Caco-2 (cell line): Measurements from ENCODE around the gene AIDA. TPM values are rescaled to one million over a fixed set of nuclear protein-coding genes. Genes with fewer than 3 reads are reported as not detected.
A peak's percentile ranks its signal among the peaks of the same experiment; 100 is the strongest.

Source experiments
- BruUV-seq: library from RNA; stranded (reverse); fragments of 400-500 nt; replicated peaks from 2 replicates; lab custom pipeline; 2021; lab: Mats Ljungman, UMichigan
- CTCF ChIA-PET: fragments of 300-600 bp; sonication (Branson Sonifier 250); formaldehyde crosslinking; loops from one replicate; lab custom pipeline; 2022; ENCODE audit warnings: antibody characterized with exemption; lab: Charles Lee
- POLR2A ChIA-PET: fragments of 300-600 bp; sonication (Branson Sonifier 250); formaldehyde crosslinking; loops from one replicate; lab custom pipeline; 2022; ENCODE audit warnings: antibody characterized with exemption; lab: Charles Lee
- DNase-seq, 2 experiments: peaks; one replicate each; pipeline versions ENCODE4 v3.0.0 to v3.0.0-alpha.2; 2020 to 2022
- H3K27me3 ChIP-seq: replicated peaks from 2 replicates; pipeline ENCODE4 v1.6.0; 2011; ENCODE audit warnings: low read length; ENCODE audit not compliant: control insufficient read depth, insufficient read depth
- H3K36me3 ChIP-seq: 2 replicates; pipeline ENCODE4 v1.5.1; 2011; ENCODE audit warnings: low read length; ENCODE audit not compliant: control insufficient read depth, insufficient read depth
- H3K4me1 ChIP-seq: fragments of 250-450 bp; sonication (Bioruptor Pico); 2 replicates; pipeline ENCODE4 v1.5.1; 2020; ENCODE audit warnings: mild to moderate bottlenecking
- H3K4me3 ChIP-seq: 2 replicates; pipeline ENCODE4 v1.5.1; 2011; ENCODE audit warnings: low read depth, mild to moderate bottlenecking, control low read depth, low read length
- H3K9me3 ChIP-seq: fragments of 250-450 bp; sonication (Bioruptor Pico); 2 replicates; pipeline ENCODE4 v1.5.1; 2020; ENCODE audit warnings: mild to moderate bottlenecking, moderate library complexity
- H3K27ac Mint-ChIP-seq: one replicate; pipeline ENCODE4 v1.8.0; 2022; ENCODE audit warnings: mixed read lengths; ENCODE audit not compliant: unreplicated experiment
- H3K27me3 Mint-ChIP-seq: one replicate; pipeline ENCODE4 v1.8.0; 2022; ENCODE audit warnings: mixed read lengths; ENCODE audit not compliant: insufficient read depth, unreplicated experiment
- H3K36me3 Mint-ChIP-seq: one replicate; pipeline ENCODE4 v1.8.0; 2022; ENCODE audit warnings: mild to moderate bottlenecking, mixed read lengths; ENCODE audit not compliant: insufficient read depth, unreplicated experiment
- H3K4me1 Mint-ChIP-seq: one replicate; pipeline ENCODE4 v1.8.0; 2022; ENCODE audit warnings: low read depth, mixed read lengths; ENCODE audit not compliant: unreplicated experiment
- H3K4me3 Mint-ChIP-seq: one replicate; pipeline ENCODE4 v1.8.0; 2022; ENCODE audit warnings: mild to moderate bottlenecking, moderate library complexity, mixed read lengths; ENCODE audit not compliant: unreplicated experiment
- H3K9me3 Mint-ChIP-seq: one replicate; pipeline ENCODE4 v1.8.0; 2022; ENCODE audit warnings: mixed read lengths; ENCODE audit not compliant: unreplicated experiment
- CTCF ChIP-seq, 2 experiments: fragments of 200-600 bp in 1 of 2; IDR thresholded peaks; 1 replicate in 1 of 2; 2 replicates in 1 of 2; pipeline versions ENCODE4 v1.5.1 to v1.8.0; 2011 to 2022; ENCODE audit warnings: antibody characterized with exemption in 1 of 2, control low read depth in 1 of 2, inconsistent platforms in 1 of 2, low read depth in 1 of 2, low read length in 1 of 2, mild to moderate bottlenecking in 1 of 2, moderate library complexity in 1 of 2; ENCODE audit not compliant: insufficient read depth in 1 of 2, severe bottlenecking in 1 of 2, unreplicated experiment in 1 of 2
- intact Hi-C: fragments of 100-400 bp; cut with micrococcal nuclease; formaldehyde crosslinking; loops from one replicate; pipeline ENCODE4 v1.10.0; 2022; ENCODE audit not compliant: unreplicated experiment
- total RNA-seq: library from RNA; stranded (reverse); gene quantifications from 2 replicates; pipeline ENCODE4 v1.2.3, GENCODE V29; 2022

AIDA gene
- total RNA-seq, 1 experiment from 2014 or later: 55.1 TPM

- POLR2A ChIA-PET: no interaction called here
- no TSS peak for BruUV-seq
These were observed 5.5 kb downstream of the AIDA start for GRCh38 chr1:222706815-222707214.

GRCh38 chr1:222704260-222704659, 8.0 kb downstream of the AIDA start:
- peaks cover 16% of the 10 kb centered on the region for H3K36me3 Mint-ChIP-seq
- Histone ChIP-seq H3K9me3 (no peaks in the 10 kb centered on the region), H3K4me3 (no peak overlapping the region), H3K36me3 (no peaks in the 10 kb centered on the region), H3K27me3 (no peaks in the 10 kb centered on the region), H3K4me1 (0 out of 2 replicates have a peak, but pooled peaks cover 8% of the 10 kb centered on the region)
- BruUV-seq: no TSS peak
- no peak for TF ChIP-seq CTCF (IDR thresholded peaks at IDR 0.05; ENCODE audit: insufficient read depth in 1 of 2, low read depth in 1 of 2, low read length in 1 of 2, severe bottlenecking in 1 of 2, unreplicated experiment in 1 of 2)
- ChIA-PET POLR2A (no interaction called here), CTCF (no interaction called here)
- H3K27me3 Mint-ChIP-seq: no peaks in the 10 kb centered on the region
- no peaks in the 10 kb centered on the region for H3K9me3 Mint-ChIP-seq
- intact Hi-C loops: no loop called here
- H3K4me3 Mint-ChIP-seq: no peak overlapping the region
- H3K4me1 Mint-ChIP-seq: peaks cover 7% of the 10 kb centered on the region
- no peak for DNase-seq
- no peak overlapping the region for H3K27ac Mint-ChIP-seq

More at GRCh38 chr1:222706815-222707214, 5.5 kb downstream of the AIDA start:
- Mint-ChIP-seq H3K4me1 (peaks cover 7% of the 10 kb centered on the region), H3K4me3 (no peak overlapping the region), H3K27me3 (no peaks in the 10 kb centered on the region), H3K36me3 (peaks cover 9% of the 10 kb centered on the region), H3K9me3 (no peaks in the 10 kb centered on the region), H3K27ac (no peak overlapping the region)
- no peaks in the 10 kb centered on the region for H3K36me3 ChIP-seq
- H3K27me3 ChIP-seq: no peaks in the 10 kb centered on the region
- peak in 1 of 2 experiments; percentile 12 for TF ChIP-seq CTCF (IDR thresholded peaks at IDR 0.05; ENCODE audit: insufficient read depth in 1 of 2, low read depth in 1 of 2, low read length in 1 of 2, severe bottlenecking in 1 of 2, unreplicated experiment in 1 of 2)
- H3K4me3 ChIP-seq: no peak overlapping the region
- no peaks in the 10 kb centered on the region for H3K9me3 ChIP-seq
- DNase-seq: no peak
- CTCF ChIA-PET: no interaction called here
- intact Hi-C loops: no loop called here
- H3K4me1 ChIP-seq: peaks cover 11% of the 10 kb centered on the region; the same call in 1 of the 2 replicates

GRCh38 chr1:222702210-222702609, 10.1 kb downstream of the AIDA start:
- H3K27me3 ChIP-seq: no peaks in the 10 kb centered on the region
- peaks cover 7% of the 10 kb centered on the region for H3K4me1 Mint-ChIP-seq
- BruUV-seq: no TSS peak
- DNase-seq: no peak
- no peak overlapping the region for H3K4me3 ChIP-seq
- ChIA-PET POLR2A (no interaction called here), CTCF (no interaction called here)
- no peaks in the 10 kb centered on the region for H3K36me3 ChIP-seq
- H3K36me3 Mint-ChIP-seq: peaks cover 18% of the 10 kb centered on the region
- H3K27me3 Mint-ChIP-seq: no peaks in the 10 kb centered on the region
- H3K4me3 Mint-ChIP-seq: no peak overlapping the region
- TF ChIP-seq CTCF (IDR thresholded peaks at IDR 0.05; ENCODE audit: insufficient read depth in 1 of 2, low read depth in 1 of 2, low read length in 1 of 2, severe bottlenecking in 1 of 2, unreplicated experiment in 1 of 2): no peak
- H3K9me3 ChIP-seq: no peaks in the 10 kb centered on the region
- 0 out of 2 replicates have a peak, but pooled peaks cover 8% of the 10 kb centered on the region for H3K4me1 ChIP-seq
- no peaks in the 10 kb centered on the region for H3K9me3 Mint-ChIP-seq
- intact Hi-C loops: no loop called here
- no peak overlapping the region for H3K27ac Mint-ChIP-seq
